Spleen (tissue), 7 donors: ENCODE measurements around the gene MEMO1.

Source experiments
- POLR2A ChIP-seq, 3 donors: fragments of 450-650 bp; IDR thresholded peaks; one replicate each; pipeline ENCODE4 v1.5.1; 2017; ENCODE audit warnings: antibody characterized with exemption in 3 of 3, mild to moderate bottlenecking in 1 of 3
- TF ChIP-seq, protein P1 (sequence below), 11 experiments: fragments of 200-600 bp in 7 of 11; fragments of 450-650 bp in 4 of 11; sonication (generic) in 4 of 11; IDR thresholded peaks in 8 of 11; conservative IDR thresholded peaks in 3 of 11; 1 replicate in 7 of 11; 2 replicates in 4 of 11; pipeline versions ENCODE4 v1.4.0 to v1.8.0; 2016 to 2021; ENCODE audit warnings: antibody characterized with exemption in 11 of 11, inconsistent platforms in 4 of 11, mild to moderate bottlenecking in 1 of 11
- donor health status: DM: no; HTN: no; CAD: no; lungs with moderate emphysema.
- donor health status: DM: no; HTN: no; CAD: no.
- donor health status: DM: no; HTN: no; CAD: no.

DNA sequence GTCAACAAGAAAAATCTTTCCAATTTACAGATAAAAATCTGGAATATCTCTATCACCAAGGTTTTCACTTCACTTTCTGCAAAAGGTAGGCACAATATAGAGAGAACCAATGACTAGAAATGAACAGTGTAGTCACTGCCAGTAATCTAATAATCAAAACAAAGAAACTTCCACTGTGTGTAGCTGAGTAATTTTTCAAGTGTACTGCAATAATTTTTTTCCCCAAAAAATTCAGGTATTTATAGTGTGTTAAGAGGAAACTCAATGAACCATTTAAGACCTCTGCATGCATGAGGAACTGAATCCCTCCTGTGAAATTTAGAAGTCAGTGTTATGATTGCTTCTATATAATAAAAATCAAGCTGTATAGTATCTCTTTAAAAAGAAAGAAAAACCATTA lies 121.8 kb downstream of the MEMO1 start:
- TF ChIP-seq, protein P1, sequence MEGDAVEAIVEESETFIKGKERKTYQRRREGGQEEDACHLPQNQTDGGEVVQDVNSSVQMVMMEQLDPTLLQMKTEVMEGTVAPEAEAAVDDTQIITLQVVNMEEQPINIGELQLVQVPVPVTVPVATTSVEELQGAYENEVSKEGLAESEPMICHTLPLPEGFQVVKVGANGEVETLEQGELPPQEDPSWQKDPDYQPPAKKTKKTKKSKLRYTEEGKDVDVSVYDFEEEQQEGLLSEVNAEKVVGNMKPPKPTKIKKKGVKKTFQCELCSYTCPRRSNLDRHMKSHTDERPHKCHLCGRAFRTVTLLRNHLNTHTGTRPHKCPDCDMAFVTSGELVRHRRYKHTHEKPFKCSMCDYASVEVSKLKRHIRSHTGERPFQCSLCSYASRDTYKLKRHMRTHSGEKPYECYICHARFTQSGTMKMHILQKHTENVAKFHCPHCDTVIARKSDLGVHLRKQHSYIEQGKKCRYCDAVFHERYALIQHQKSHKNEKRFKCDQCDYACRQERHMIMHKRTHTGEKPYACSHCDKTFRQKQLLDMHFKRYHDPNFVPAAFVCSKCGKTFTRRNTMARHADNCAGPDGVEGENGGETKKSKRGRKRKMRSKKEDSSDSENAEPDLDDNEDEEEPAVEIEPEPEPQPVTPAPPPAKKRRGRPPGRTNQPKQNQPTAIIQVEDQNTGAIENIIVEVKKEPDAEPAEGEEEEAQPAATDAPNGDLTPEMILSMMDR (IDR thresholded peaks at IDR 0.05 in 8 of 11, conservative IDR thresholded peaks at IDR 0.05 in 3 of 11): no peak
- TF ChIP-seq POLR2A (IDR thresholded peaks at IDR 0.05): no peak
